Ovary (tissue), 9 donors: ENCODE data around the gene SMAP2. TPM values are rescaled to one million over a fixed set of nuclear protein-coding genes. Genes with fewer than 3 reads are reported as not detected.

ENCODE experiments used
- DNase-seq, 5 donors: peaks; one replicate each; pipeline ENCODE4 v3.0.0-alpha.2; 2019 to 2020
- H3K27ac ChIP-seq, 2 donors: fragments of 200-600 bp; one replicate each; pipeline versions ENCODE4 v1.5.1 to v1.8.0; 2019 to 2022
- H3K27me3 ChIP-seq: fragments of 200-600 bp; one replicate; pipeline ENCODE4 v1.8.0; 2022
- H3K36me3 ChIP-seq: fragments of 200-600 bp; sonication (generic); one replicate; pipeline ENCODE4 v1.5.1; 2019
- H3K4me1 ChIP-seq: one replicate; pipeline ENCODE4 v1.8.1; 2013; ENCODE audit warnings: mild to moderate bottlenecking, moderate library complexity; ENCODE audit not compliant: insufficient read depth
- H3K4me3 ChIP-seq: fragments of 200-600 bp; sonication (generic); one replicate; pipeline ENCODE4 v1.5.1; 2017
- H3K9me3 ChIP-seq, 2 donors: fragments of 200-600 bp in 1 of 2; sonication (generic) in 1 of 2; one replicate each; pipeline versions ENCODE4 v1.5.1 to v1.8.1; 2013 to 2019; ENCODE audit warnings: mild to moderate bottlenecking in 1 of 2, moderate library complexity in 1 of 2
- EP300 ChIP-seq: sonication (generic); formaldehyde crosslinking; IDR thresholded peaks from one replicate; pipeline ENCODE4 v1.6.1; 2017; ENCODE audit warnings: antibody characterized with exemption
- POLR2A ChIP-seq: fragments of 450-650 bp; IDR thresholded peaks from one replicate; pipeline ENCODE4 v1.6.1; 2017; ENCODE audit warnings: antibody characterized with exemption, mild to moderate bottlenecking, moderate library complexity
- WGBS, 3 donors: extraction: QIAGEN DNeasy Blood & Tissue Kit in 1 of 3; methylation state at CpG; one replicate each; pipeline versions ENCODE4 v1.1.5 to v1.1.7; 2013 to 2017; 5-methylcytosine and 5-hydroxymethylcytosine counted together
- intact Hi-C, 4 donors: fragments of 100-400 bp; cut with DNase I; formaldehyde crosslinking; loops; one replicate each; pipeline versions ENCODE4 v1.11.0 to v1.15.1; 2022 to 2023
- polyA plus RNA-seq, 2 donors: library from polyadenylated mRNA; stranded (reverse); fragments of 200-250 nt in 1 of 2; fragments of 350-450 nt in 1 of 2; fragmentation: Illumina TruSeq in 1 of 2; extraction: RNeasy Lipid Tissue Mini Kit (QIAGEN cat#74804) in 1 of 2; gene quantifications; one replicate each; pipeline ENCODE4 v1.2.3, GENCODE V29; 2013 to 2014
- total RNA-seq, 7 donors: library from RNA; depleted of rRNA in 2 of 7; stranded (reverse); fragments of >200 nt in 2 of 7; fragmentation: NEBNext Ultra II Directional in 3 of 7; extraction: Animal tissue kit (Norgen Biotek cat#: 25700) in 3 of 7; gene quantifications; one replicate each; pipeline versions ENCODE4 v1.1.0 to v1.2.4, GENCODE V29; 2016 to 2023
- TF ChIP-seq, protein P1 (sequence below), 3 donors: fragments of 450-650 bp in 2 of 3; fragments of 200-600 bp in 1 of 3; IDR thresholded peaks; one replicate each; pipeline versions ENCODE4 v1.5.1 to v1.8.0; 2016 to 2022; ENCODE audit warnings: antibody characterized with exemption in 3 of 3, mild to moderate bottlenecking in 1 of 3
- donor health status: DM: no; HTN: no; CAD: no; lungs with moderate emphysema.
- donor health status: DM: no; HTN: no; CAD: no.
- donor health status: Bipolar disorder and iron deficiency.
- donor health status: DM: yes; HTN: yes; CAD: no.
- donor health status: DM: no; HTN: no; CAD: no.
- donor health status: DM: yes; HTN: yes; CAD: no.

Gene SMAP2
- total and polyA plus RNA-seq, 9 donors: 10.7 to 72.0 (median 15.4) TPM

DNA sequence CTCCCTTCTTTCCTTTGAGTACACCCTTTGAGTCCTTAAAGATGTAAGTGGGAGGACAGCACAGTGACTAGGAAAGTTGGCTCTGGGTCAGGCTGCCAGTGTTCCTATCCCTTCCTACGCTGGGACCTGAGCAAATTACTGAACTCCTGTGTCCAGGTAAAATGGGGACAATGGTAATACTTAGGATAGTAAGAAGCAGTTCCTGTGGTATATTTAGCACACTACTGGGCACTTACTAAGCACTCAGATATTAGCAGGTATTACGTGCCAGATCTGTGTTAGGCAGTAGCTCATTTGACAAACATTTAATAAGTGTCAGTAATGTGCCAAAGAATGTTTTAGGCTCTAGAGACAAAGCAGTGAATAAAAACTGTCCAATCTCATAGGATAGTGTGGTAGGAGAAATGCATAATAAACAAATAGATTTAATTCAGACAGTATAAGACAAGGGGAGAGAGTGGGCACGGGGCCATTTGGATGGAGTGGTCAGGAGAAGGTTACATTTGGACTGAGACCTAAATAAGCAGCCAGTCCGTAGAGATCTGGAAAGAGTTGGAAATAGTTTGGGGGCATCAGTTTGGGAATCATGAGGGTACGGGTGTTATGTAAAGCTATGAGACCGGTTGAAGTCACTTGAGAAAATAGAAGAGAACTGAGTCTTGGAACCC, 50.6 kb downstream of the SMAP2 start:
- Histone ChIP-seq H3K4me1 (no peaks in the 10 kb centered on the region), H3K36me3 (no peaks in the 10 kb centered on the region), H3K27ac (no peak overlapping the region), H3K27me3 (no peaks in the 10 kb centered on the region), H3K9me3 (no peaks in the 10 kb centered on the region), H3K4me3 (no peak overlapping the region)
- 90 to 95% (median 94%) methylated on average over 6 of the region's 6 CpGs for WGBS, 3 donors
- intact Hi-C loops: no loop called here
- no peak for TF ChIP-seq POLR2A
- TF ChIP-seq, protein P1, sequence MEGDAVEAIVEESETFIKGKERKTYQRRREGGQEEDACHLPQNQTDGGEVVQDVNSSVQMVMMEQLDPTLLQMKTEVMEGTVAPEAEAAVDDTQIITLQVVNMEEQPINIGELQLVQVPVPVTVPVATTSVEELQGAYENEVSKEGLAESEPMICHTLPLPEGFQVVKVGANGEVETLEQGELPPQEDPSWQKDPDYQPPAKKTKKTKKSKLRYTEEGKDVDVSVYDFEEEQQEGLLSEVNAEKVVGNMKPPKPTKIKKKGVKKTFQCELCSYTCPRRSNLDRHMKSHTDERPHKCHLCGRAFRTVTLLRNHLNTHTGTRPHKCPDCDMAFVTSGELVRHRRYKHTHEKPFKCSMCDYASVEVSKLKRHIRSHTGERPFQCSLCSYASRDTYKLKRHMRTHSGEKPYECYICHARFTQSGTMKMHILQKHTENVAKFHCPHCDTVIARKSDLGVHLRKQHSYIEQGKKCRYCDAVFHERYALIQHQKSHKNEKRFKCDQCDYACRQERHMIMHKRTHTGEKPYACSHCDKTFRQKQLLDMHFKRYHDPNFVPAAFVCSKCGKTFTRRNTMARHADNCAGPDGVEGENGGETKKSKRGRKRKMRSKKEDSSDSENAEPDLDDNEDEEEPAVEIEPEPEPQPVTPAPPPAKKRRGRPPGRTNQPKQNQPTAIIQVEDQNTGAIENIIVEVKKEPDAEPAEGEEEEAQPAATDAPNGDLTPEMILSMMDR (IDR thresholded peaks at IDR 0.05): no peak
- TF ChIP-seq EP300: no peak
- no peak for DNase-seq

DNA sequence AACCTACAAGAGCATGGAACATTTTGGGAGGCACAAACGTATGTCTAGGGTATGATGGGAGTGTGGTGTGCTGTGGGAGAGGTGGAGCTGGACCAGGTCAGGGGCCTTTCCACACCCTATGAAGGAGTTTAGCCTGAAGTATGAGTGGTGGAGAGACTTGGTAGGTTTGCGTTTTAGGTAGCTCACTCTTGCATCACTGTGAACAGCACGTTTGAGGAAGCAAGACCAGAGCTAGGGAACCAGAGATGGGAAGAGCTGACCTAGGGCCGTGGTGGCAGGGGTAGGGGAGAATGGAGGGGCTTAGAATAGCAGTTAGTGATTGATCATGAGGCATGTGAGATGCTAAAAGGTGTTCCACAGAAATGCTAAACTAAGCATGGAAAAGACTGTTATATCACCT, 51.7 kb downstream of the SMAP2 start:
- no peaks in the 10 kb centered on the region for H3K27me3 ChIP-seq
- 76 to 88% (median 88%) methylated on average over 4 of the region's 4 CpGs for WGBS, 3 donors
- TF ChIP-seq, protein P1 (IDR thresholded peaks at IDR 0.05): no peak
- TF ChIP-seq POLR2A (no peak), EP300 (no peak)
- intact Hi-C loops: no loop called here
- H3K27ac ChIP-seq: no peak overlapping the region
- H3K36me3 ChIP-seq: no peaks in the 10 kb centered on the region
- no peaks in the 10 kb centered on the region for H3K4me1 ChIP-seq
- H3K9me3 ChIP-seq: no peaks in the 10 kb centered on the region
- no peak for DNase-seq
- no peak overlapping the region for H3K4me3 ChIP-seq

DNA sequence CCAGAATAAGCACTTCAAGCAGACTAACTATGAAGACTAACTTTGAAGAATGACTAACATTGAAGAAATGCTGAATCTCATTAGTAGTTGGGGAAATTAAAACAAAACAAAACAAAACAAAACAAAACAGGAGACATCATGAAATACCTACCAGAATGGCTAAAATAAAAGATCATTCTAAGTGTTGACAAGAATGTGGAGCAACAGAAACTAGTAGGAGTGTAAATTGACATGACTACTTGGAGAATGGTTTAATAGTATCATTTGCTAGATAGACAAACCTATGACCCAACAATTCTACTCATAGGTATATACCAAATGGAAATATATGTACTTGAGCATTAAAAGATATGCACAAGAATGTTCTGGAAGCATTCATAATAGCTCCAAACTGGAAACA, 57.9 kb downstream of the SMAP2 start:
- Histone ChIP-seq H3K4me3 (no peak overlapping the region), H3K4me1 (no peaks in the 10 kb centered on the region), H3K36me3 (no peaks in the 10 kb centered on the region), H3K27ac (no peak overlapping the region), H3K27me3 (no peaks in the 10 kb centered on the region), H3K9me3 (no peaks in the 10 kb centered on the region)
- TF ChIP-seq POLR2A: no peak
- TF ChIP-seq, protein P1 (IDR thresholded peaks at IDR 0.05): no peak
- no peak for TF ChIP-seq EP300
- DNase-seq: no peak
- intact Hi-C loops: no loop called here

DNA sequence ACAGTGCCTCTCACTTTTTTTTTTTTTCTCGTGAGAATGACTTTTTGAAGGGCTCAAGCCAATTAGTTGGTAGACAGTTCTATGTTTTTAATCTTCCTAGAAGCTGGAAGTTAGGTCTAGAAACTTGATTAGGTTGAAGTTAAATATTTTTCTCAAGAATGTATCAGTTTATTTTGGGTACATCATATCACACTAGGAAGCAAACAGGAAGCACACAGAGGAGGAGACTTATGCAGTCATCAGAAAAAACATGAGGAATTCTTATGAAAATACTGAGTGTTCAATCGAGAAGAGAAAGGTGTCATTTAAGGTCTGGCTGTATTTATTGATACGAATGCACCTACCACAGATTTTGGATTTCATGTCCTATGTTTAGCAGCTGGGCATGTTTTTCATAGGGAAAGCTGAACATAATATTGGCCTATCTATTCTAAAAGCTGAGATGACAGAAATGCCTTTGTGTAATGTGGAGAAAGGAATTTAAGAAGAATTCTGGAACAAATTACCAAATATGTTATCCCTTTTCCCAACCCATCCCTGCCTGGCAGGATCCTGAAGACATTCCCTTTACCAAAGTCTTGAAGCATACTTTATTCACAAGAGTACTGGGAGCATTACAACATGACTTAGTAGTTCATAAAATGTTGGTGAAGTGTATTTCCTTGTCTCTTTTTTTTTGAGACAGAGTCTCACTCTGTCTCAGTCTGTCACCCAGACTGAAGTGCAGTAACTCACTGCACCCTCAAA, 59.3 kb downstream of the SMAP2 start:
- no peaks in the 10 kb centered on the region for H3K36me3 ChIP-seq
- H3K4me3 ChIP-seq: no peak overlapping the region
- no peak for TF ChIP-seq POLR2A
- no peak for TF ChIP-seq EP300
- TF ChIP-seq, protein P1 (IDR thresholded peaks at IDR 0.05): no peak
- DNase-seq: no peak
- no peaks in the 10 kb centered on the region for H3K27me3 ChIP-seq
- H3K4me1 ChIP-seq: no peaks in the 10 kb centered on the region
- H3K27ac ChIP-seq: no peak overlapping the region
- intact Hi-C loops: no loop called here
- no peaks in the 10 kb centered on the region for H3K9me3 ChIP-seq
- 3 to 25% (median 10%) methylated on average over 3 of the region's 3 CpGs for WGBS, 3 donors
